Immature natural killer cell (primary cell): ENCODE data around the gene MRPL1. TPM values are rescaled to one million over a fixed set of nuclear protein-coding genes. Genes with fewer than 3 reads are reported as not detected.

Experiments
- DNase-seq, 3 donors: peaks; one replicate each; pipeline ENCODE4 v3.0.0; 2022; ENCODE audit warnings: mixed read lengths in 1 of 3
- H3K27ac Mint-ChIP-seq, 6 donors: one replicate each; pipeline ENCODE4 v1.8.0; 2020; ENCODE audit warnings: mixed read lengths in 6 of 6, mild to moderate bottlenecking in 5 of 6, inconsistent platforms in 4 of 6, moderate library complexity in 3 of 6
- H3K27me3 Mint-ChIP-seq, 3 donors: one replicate each; pipeline ENCODE4 v1.8.0; 2020 to 2021; ENCODE audit warnings: low read depth in 3 of 3, mild to moderate bottlenecking in 3 of 3, mixed read lengths in 3 of 3, moderate library complexity in 3 of 3, inconsistent platforms in 1 of 3
- H3K36me3 Mint-ChIP-seq, 3 donors: one replicate each; pipeline ENCODE4 v1.8.0; 2020; ENCODE audit warnings: mixed read lengths in 3 of 3, inconsistent platforms in 2 of 3, mild to moderate bottlenecking in 2 of 3
- H3K4me1 Mint-ChIP-seq, 2 donors: one replicate each; pipeline ENCODE4 v1.8.0; 2020; ENCODE audit warnings: inconsistent platforms in 2 of 2, mild to moderate bottlenecking in 2 of 2, mixed read lengths in 2 of 2, moderate library complexity in 1 of 2
- H3K4me3 Mint-ChIP-seq, 5 donors: one replicate each; pipeline ENCODE4 v1.8.0; 2020; ENCODE audit warnings: mild to moderate bottlenecking in 5 of 5, mixed read lengths in 5 of 5, inconsistent platforms in 3 of 5, moderate library complexity in 3 of 5
- H3K9me3 Mint-ChIP-seq, 6 donors: one replicate each; pipeline ENCODE4 v1.8.0; 2020; ENCODE audit warnings: mild to moderate bottlenecking in 6 of 6, mixed read lengths in 6 of 6, inconsistent platforms in 4 of 6, moderate library complexity in 3 of 6
- polyA plus RNA-seq, 3 donors: library from polyadenylated mRNA; unstranded; fragments of 300-500 nt; fragmentation: Illumina TruSeq; gene quantifications; one replicate each; pipeline ENCODE4 v1.2.3, GENCODE V29; 2021

MRPL1 gene
- polyA plus RNA-seq, 3 donors from 2014 or later: 18.1 to 33.2 (median 24.4) TPM

- no peak for DNase-seq
- Mint-ChIP-seq H3K36me3 (no peaks in the 10 kb centered on the region), H3K9me3 (peaks cover 0 to 3% (median 0%) of the 10 kb centered on the region in 6 donors), H3K4me3 (no peak overlapping the region), H3K27me3 (peaks cover 4 to 5% (median 4%) of the 10 kb centered on the region in 3 donors), H3K27ac (no peak overlapping the region), H3K4me1 (no peaks in the 10 kb centered on the region)
These were observed 127.8 kb downstream of the MRPL1 start for GRCh38 chr4:77990456-77990855.

GRCh38 chr4:77990904-77991358 lies 128.3 kb downstream of the MRPL1 start:
- Mint-ChIP-seq H3K27ac (no peak overlapping the region), H3K4me3 (no peak overlapping the region), H3K36me3 (no peaks in the 10 kb centered on the region), H3K9me3 (peaks cover 0 to 3% (median 0%) of the 10 kb centered on the region in 6 donors), H3K27me3 (peaks cover 4 to 5% (median 4%) of the 10 kb centered on the region in 3 donors), H3K4me1 (no peaks in the 10 kb centered on the region)
- no peak for DNase-seq

- no peak overlapping the region for H3K27ac Mint-ChIP-seq
- H3K4me3 Mint-ChIP-seq: no peak overlapping the region
- H3K4me1 Mint-ChIP-seq: no peaks in the 10 kb centered on the region
- peaks cover 0 to 3% (median 0%) of the 10 kb centered on the region in 6 donors for H3K9me3 Mint-ChIP-seq
- H3K36me3 Mint-ChIP-seq: no peaks in the 10 kb centered on the region
- peaks cover 3 to 7% (median 6%) of the 10 kb centered on the region in 3 donors for H3K27me3 Mint-ChIP-seq
- DNase-seq: no peak
These were observed 130.0 kb downstream of the MRPL1 start for GRCh38 chr4:77992581-77992980.

GRCh38 chr4:77994194-77994721 lies 131.6 kb downstream of the MRPL1 start:
- H3K9me3 Mint-ChIP-seq: no peaks in the 10 kb centered on the region
- H3K4me3 Mint-ChIP-seq: no peak overlapping the region
- no peaks in the 10 kb centered on the region for H3K36me3 Mint-ChIP-seq
- H3K27me3 Mint-ChIP-seq: peaks cover 3 to 7% (median 6%) of the 10 kb centered on the region in 3 donors
- no peak for DNase-seq
- no peak overlapping the region for H3K27ac Mint-ChIP-seq
- no peaks in the 10 kb centered on the region for H3K4me1 Mint-ChIP-seq

GRCh38 chr4:77996076-77996475 lies 133.4 kb downstream of the MRPL1 start:
- H3K9me3 Mint-ChIP-seq: no peaks in the 10 kb centered on the region
- DNase-seq: no peak
- peaks cover 0 to 9% (median 2%) of the 10 kb centered on the region in 3 donors for H3K27me3 Mint-ChIP-seq
- H3K27ac Mint-ChIP-seq: no peak overlapping the region
- no peak overlapping the region for H3K4me3 Mint-ChIP-seq
- H3K4me1 Mint-ChIP-seq: no peaks in the 10 kb centered on the region
- H3K36me3 Mint-ChIP-seq: no peaks in the 10 kb centered on the region

- Mint-ChIP-seq H3K4me1 (no peaks in the 10 kb centered on the region), H3K27me3 (peaks cover 2 to 9% (median 5%) of the 10 kb centered on the region in 3 donors), H3K27ac (no peak overlapping the region), H3K4me3 (no peak overlapping the region), H3K9me3 (peaks cover 0 to 2% (median 0%) of the 10 kb centered on the region in 6 donors), H3K36me3 (no peaks in the 10 kb centered on the region)
- no peak for DNase-seq
These were observed 138.9 kb downstream of the MRPL1 start for GRCh38 chr4:78001531-78001930.

- Mint-ChIP-seq H3K27me3 (peaks cover 0 to 9% (median 5%) of the 10 kb centered on the region in 3 donors), H3K9me3 (peaks cover 0 to 2% (median 0%) of the 10 kb centered on the region in 6 donors), H3K36me3 (no peaks in the 10 kb centered on the region), H3K27ac (no peak overlapping the region), H3K4me3 (no peak overlapping the region), H3K4me1 (no peaks in the 10 kb centered on the region)
- no peak for DNase-seq
These were observed 139.6 kb downstream of the MRPL1 start for GRCh38 chr4:78002260-78002659.

Other genes with a start within 250 kb of the MRPL1 start
- gene CNOT6L, start 43.5 kb upstream of the MRPL1 start, polyA plus RNA-seq: 10 to 100 TPM; 26.0 to 61.8 (median 46.4) TPM
- not detected for gene FRAS1, start 194.5 kb downstream of the MRPL1 start, polyA plus RNA-seq